ENCODE data around the gene SOS1.

GRCh38 chr2:39080152-39080551 lies 40.7 kb downstream of the SOS1 start:
- TF ChIP-seq POLR2A (IDR thresholded peaks at IDR 0.05; ENCODE audit: low read depth, low read length) (no peak), POLR2AphosphoS5 (IDR thresholded peaks at IDR 0.05; ENCODE audit: low read depth, low read length) (no peak), POU2F2 (IDR thresholded peaks at IDR 0.05; ENCODE audit: low read depth, low read length) (no peak), PAX5 (IDR thresholded peaks at IDR 0.05; ENCODE audit: insufficient read depth, low read length, severe bottlenecking) (no peak), TAF1 (IDR thresholded peaks at IDR 0.05; ENCODE audit: low read depth, low read length) (no peak), SPI1 (IDR thresholded peaks at IDR 0.05; ENCODE audit: low read depth, low read length) (no peak)
